NCI-H187 (cell line): ENCODE results near the gene PDE10A.
"Not testable (repeated sequence)": the region's sequence is repeated elsewhere in the genome, so short reads cannot be mapped to it uniquely, and the experiment has no call there.

Experiments
- DNase-seq, 2 experiments: peaks; one replicate each; lab custom pipeline; 2025; lab: John Stamatoyannopoulos, UW

The PDE10A gene

DNA sequence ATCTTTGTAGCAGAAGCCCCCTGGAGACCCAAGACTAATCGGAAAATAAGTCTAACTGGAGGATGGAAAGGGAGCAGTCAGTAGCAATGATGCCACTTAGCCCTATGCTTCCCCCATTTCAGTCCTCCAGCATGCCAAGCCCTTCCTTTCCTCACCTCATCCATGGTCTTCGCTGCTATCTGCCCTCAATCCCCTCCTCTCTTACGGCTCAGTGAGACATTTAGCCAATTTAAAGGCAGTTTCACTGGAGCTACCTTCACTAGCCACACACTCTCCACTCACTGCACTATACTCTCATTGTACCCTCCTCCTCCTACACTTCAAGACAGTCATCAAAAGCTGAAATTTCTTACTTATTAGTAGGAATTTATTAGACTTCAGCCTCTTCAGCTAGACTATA, 111.2 kb downstream of the PDE10A start:
- no peak for DNase-seq

- DNase-seq, result no peak
Measured at GRCh38 chr6:165548450-165548849, 114.6 kb downstream of the PDE10A start.

DNA sequence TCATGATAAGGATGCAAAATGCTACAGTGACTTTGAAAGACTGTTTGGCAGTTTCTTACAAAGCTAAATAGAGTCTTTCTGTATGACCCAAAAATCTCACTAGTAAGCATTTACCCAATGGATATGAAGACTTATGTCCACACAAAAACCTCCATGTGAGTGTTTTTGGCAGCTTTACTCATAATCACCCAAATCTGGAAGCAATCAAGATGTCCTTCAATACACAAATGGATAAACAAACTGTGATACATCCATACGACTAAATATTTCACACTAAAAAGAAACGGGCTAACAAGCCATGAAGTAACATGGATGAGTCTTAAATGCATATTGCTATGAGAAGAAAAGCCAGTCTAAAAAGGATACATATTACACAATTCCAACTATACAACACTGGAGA, 117.2 kb downstream of the PDE10A start:
- no peak for DNase-seq

GRCh38 chr6:165543781-165544180, 119.3 kb downstream of the PDE10A start:
- DNase-seq, result no peak

DNA sequence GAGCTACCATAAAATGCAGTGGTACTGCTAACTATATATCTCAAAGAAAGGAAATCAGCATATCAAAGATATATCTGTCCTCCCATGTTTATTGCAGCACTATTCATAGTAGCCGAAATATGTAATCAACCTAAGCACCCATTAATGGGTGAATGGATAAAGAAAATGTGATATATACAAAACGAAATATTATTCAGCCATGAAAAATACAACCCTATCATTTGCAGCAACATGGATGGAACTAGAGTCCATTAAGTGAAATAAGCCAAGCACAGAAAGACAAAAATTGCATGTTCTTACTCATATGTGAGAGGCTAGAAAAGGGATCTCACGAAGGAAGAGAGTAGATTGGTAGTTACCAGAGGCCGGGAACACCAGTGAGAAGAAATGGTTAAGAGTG, 126.1 kb downstream of the PDE10A start:
- no peak for DNase-seq

GRCh38 chr6:165519316-165519715, 143.7 kb downstream of the PDE10A start:
- DNase-seq, result no peak

DNA sequence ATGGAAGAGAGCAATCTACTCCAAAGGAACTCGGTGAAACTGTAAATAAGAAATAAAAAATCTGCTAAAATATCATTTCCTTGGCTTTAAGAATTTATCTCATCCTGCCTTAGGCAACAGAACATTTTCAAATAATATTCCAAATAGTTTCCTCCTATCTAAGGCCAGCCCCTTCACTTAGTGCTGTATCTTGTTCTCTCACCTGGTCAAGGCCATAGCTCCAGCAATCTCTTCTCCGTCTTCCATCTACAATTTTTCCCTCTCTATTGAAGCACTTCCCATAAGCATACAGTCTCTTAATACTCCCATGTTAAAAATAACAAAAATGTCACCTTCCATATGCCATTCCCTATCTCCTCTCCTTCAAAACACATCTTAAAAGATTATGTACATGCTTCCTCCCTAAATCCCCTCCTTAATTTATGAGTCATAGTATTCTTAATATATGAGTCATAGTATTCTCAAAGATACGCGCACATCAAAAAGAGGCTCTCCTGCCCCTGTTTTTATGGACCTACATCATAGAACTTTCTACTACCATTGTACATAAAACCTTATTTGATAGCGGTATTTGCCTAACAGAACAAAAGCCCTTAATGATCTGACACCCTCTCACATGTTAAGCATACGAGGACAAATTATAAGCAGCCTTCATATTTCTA, 146.9 kb downstream of the PDE10A start:
- no peak for DNase-seq

- DNase-seq, result no peak
Measured at GRCh38 chr6:165514621-165515020, 148.4 kb downstream of the PDE10A start.

DNA sequence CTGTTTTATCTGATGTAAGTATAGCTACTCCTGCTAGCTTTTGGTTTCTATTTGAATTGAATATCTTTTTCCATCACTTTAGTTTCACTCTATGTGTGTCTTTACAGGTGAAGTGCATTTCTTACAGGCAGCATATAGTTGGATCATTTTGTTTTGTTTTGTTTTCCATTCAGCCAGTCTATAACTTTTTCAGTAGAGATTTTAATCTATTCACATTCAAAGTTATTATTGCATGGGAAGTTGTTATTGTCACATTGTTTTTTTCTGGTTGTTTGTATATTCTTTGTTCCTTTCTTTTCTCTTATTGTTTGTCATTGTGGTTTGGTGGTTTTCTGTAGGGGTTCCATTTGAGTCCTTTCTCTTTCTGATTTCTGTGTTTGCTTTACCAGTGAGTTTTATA, 151.2 kb downstream of the PDE10A start:
- DNase-seq, result no peak

DNA sequence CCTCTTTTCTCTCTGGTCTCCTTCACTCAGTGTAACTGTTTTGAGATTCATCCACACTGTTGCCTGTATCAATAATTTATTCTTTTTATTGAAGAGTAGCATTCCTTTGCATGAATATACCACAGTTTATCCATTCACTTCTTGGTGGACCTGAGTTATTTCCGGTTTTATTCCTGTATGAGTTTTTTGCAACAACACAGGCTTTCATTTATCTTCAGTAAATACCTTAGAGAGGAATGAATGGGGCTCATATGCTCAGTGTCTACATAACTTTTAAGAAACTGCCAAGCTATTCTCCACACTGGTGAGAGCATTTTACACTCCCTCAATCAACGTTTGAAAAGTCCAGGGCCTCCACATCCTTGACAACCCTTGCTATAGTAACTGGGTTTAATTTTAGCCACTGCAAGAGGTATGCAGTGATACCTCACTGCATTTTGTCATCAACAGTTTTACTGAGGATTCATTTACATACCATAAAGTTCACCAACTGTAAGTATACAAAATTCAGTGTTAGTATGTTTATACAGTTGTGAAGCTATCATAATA, 154.6 kb downstream of the PDE10A start:
- DNase-seq, result no peak

DNA sequence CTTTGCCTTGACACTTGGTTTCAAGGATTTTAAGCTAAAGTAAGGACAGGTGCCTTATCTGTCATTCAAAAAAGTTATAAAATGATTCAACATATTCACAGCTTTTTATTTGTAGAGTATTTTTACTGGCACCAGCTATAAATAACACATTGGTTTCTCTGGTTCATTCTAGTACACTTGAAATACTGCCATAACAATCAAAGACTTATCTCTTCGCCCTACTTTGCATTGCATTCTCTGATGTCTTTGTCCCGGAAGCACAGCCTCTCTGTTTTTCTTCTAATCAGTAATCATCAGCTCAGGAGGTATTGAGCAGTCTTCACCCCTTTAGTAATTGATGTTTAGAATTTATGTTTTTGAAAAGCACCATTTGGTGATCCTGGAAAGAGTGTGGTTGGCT, 156.4 kb downstream of the PDE10A start:
- DNase-seq, result no peak

GRCh38 chr6:165500214-165500907, 162.7 kb downstream of the PDE10A start:
- DNase-seq, result not testable (repeated sequence)

- no peak for DNase-seq
Measured at GRCh38 chr6:165497472-165497871, 165.6 kb downstream of the PDE10A start.

GRCh38 chr6:165488624-165489295, 174.3 kb downstream of the PDE10A start:
- no peak for DNase-seq

GRCh38 chr6:165487950-165488349, 175.1 kb downstream of the PDE10A start:
- DNase-seq, result no peak

GRCh38 chr6:165487347-165487746, 175.7 kb downstream of the PDE10A start:
- DNase-seq, result no peak

GRCh38 chr6:165486183-165487137, 176.6 kb downstream of the PDE10A start:
- no peak for DNase-seq

DNA sequence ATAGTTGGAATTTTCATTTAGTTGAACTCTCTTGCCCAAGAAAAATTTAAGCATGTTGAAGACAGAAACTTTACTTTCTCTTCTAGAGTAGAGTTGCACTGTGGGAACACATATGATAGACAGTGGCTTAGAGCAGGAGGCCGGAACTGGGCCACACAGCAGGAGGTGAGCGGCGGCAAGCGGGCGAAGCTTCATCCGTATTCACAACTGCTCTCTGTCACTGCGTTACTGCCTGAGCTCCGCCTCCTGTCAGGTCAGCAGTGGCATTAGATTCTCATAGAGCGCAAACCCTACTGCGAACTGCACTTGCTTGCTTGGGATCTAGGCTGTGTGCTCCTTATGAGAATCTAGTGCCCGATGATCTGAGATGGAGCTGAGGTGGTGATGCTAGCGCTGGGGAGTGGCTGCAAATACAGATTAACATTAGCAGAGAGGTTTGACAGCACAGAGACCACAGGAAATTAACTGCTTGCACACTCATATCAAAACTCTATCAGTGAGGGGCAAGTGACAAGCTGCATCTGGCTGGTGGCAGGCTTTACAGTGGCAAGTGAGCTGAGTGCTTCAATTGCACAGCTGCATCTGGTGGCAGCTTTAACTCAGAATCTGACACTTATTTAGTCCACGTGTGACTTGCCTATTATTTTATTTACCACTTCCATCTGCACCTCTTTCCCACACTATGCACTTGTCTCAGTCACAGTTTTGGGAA, 178.7 kb downstream of the PDE10A start:
- no peak for DNase-seq

GRCh38 chr6:165481921-165482320, 181.1 kb downstream of the PDE10A start:
- no peak for DNase-seq

DNA sequence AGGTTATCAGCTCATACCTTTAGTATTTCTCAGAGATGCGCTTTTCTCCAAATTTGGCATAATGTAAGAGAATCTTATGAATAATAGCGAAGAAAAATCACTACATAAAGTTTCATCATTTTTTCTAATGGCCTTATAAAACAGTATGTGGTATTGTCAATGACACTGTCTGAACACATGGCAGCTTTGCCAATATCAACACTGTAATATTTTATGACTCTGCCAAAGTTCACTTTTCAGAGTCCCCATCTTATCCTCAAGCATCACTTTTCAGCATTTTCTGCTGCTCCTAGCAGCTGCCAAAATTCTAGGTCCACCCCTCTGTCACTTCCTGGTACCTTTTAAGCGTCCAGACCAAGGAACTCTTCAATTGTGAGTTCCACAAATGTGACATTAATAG, 182.1 kb downstream of the PDE10A start:
- no peak for DNase-seq

DNA sequence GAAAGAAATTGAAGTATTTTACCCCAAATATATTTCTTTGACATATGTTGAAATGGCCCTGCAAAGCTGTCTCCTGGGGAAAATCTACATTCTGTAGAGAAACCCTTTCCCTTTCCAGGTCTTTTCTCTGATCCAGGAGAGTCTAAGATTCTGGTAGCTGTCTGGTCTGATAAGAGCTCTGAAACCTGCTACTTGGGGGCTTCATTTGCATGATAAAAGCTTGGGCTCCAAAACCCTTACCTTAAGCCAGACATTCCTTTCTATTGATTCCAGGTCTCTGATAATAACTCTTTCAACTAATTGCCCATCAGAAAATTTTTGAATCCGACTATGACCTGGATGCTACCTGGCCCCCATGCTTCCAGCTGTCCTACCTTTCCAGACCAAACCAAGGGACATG, 184.5 kb downstream of the PDE10A start:
- DNase-seq, result no peak
